NB4 (cell line): Measurements from ENCODE around the gene ARHGAP23.
A peak's percentile ranks its signal among the peaks of the same experiment; 100 is the strongest.

ENCODE experiments used
- DNase-seq: peaks from one replicate; pipeline ENCODE4 v3.0.0; 2010; ENCODE audit warnings: low read depth
- H3K4me3 ChIP-seq: one replicate; pipeline ENCODE4 v1.5.1; 2011; ENCODE audit warnings: mild to moderate bottlenecking, low read depth, low read length, moderate library complexity
- CTCF ChIP-seq: IDR thresholded peaks from one replicate; pipeline ENCODE4 v1.5.1; 2012; ENCODE audit warnings: low read depth, low read length
- MAX ChIP-seq: IDR thresholded peaks from 2 replicates; pipeline ENCODE4 v1.6.1; 2011; ENCODE audit warnings: low read depth, low read length
- MYC ChIP-seq: IDR thresholded peaks from 2 replicates; pipeline ENCODE4 v1.6.1; 2011; ENCODE audit warnings: low read depth, low read length
- POLR2A ChIP-seq: IDR thresholded peaks from 2 replicates; pipeline ENCODE4 v1.6.1; 2011; ENCODE audit warnings: mild to moderate bottlenecking; ENCODE audit not compliant: insufficient read length; ENCODE audit errors: extremely low read depth

Gene ARHGAP23

GRCh38 chr17:38560503-38561318 is 132.4 kb downstream of the ARHGAP23 start:
- H3K4me3 ChIP-seq: no peak overlapping the region
- DNase-seq: peak; percentile 52
- TF ChIP-seq POLR2A: no peak
- TF ChIP-seq CTCF: no peak
- no peak for TF ChIP-seq MYC
- TF ChIP-seq MAX: no peak

GRCh38 chr17:38561416-38562214 is 133.4 kb downstream of the ARHGAP23 start:
- TF ChIP-seq MAX: no peak
- no peak for TF ChIP-seq POLR2A
- no peak for TF ChIP-seq MYC
- TF ChIP-seq CTCF: no peak
- no peak overlapping the region for H3K4me3 ChIP-seq
- no peak for DNase-seq
